HCT116 (cell line): ENCODE results near the gene RUVBL1. TPM values are rescaled to one million over a fixed set of nuclear protein-coding genes. Genes with fewer than 3 reads are reported as not detected.

ENCODE experiments used
- ATAC-seq: fragments of 200-7000 bp; cut with Tn5 transposase; 2 replicates; pipeline ENCODE4 v1.9.1; 2020; ENCODE audit warnings: mild to moderate bottlenecking, moderate library complexity
- BruUV-seq: library from RNA; stranded (reverse); fragments of 400-500 nt; replicated peaks from 2 replicates; lab custom pipeline; 2021; lab: Mats Ljungman, UMichigan
- CTCF ChIA-PET: fragments of 300-600 bp; sonication (Branson Sonifier 250); formaldehyde crosslinking; loops from one replicate; lab custom pipeline; 2021; ENCODE audit warnings: antibody characterized with exemption; lab: Charles Lee
- POLR2A ChIA-PET: fragments of 300-600, 350-600 bp; sonication (Branson Sonifier 250); formaldehyde crosslinking; loops from one replicate; lab custom pipeline; 2021; ENCODE audit warnings: antibody characterized with exemption; lab: Charles Lee
- RAD21 ChIA-PET, 2 experiments: fragments of 300-600 bp; sonication (Branson Sonifier 250); formaldehyde crosslinking; loops; one replicate each; lab custom pipeline; 2023; ENCODE audit warnings: low total read pairs in 2 of 2; ENCODE audit not compliant: uncharacterized antibody in 2 of 2, unreplicated experiment in 2 of 2, low non-redundant PET in 1 of 2; lab: Charles Lee
- DNase-seq: peaks from one replicate; pipeline ENCODE4 v3.0.0-alpha.2; 2010; ENCODE audit warnings: low read depth, low spot score
- H2AFZ ChIP-seq: fragments of 200-600 bp; shearing (Covaris generic), sonication (generic); 2 replicates; pipeline ENCODE4 v1.6.1; 2017; ENCODE audit warnings: low read depth, mixed run types, mixed read lengths, antibody characterized with exemption, low read length; ENCODE audit not compliant: poor library complexity, severe bottlenecking
- H3K27ac ChIP-seq: 2 replicates; pipeline ENCODE4 v1.5.1; 2012; ENCODE audit warnings: low read depth, low read length
- H3K27me3 ChIP-seq: fragments of 200-600 bp; sonication (generic); 2 replicates; pipeline ENCODE4 v1.6.1; 2016; ENCODE audit warnings: mixed run types, low read length, mixed read lengths; ENCODE audit not compliant: insufficient read depth
- H3K36me3 ChIP-seq, 2 experiments: fragments of 200-500 bp in 1 of 2; fragments of 200-600 bp in 1 of 2; sonication (Bioruptor generic) in 1 of 2; sonication (generic) in 1 of 2; 2 replicates each; pipeline versions ENCODE4 v1.5.1 to v1.6.1; 2014 to 2016; ENCODE audit warnings: low read length in 2 of 2, inconsistent platforms in 1 of 2, mixed read lengths in 1 of 2, mixed run types in 1 of 2; ENCODE audit not compliant: insufficient read depth in 2 of 2, control insufficient read depth in 1 of 2
- H3K4me1 ChIP-seq, 2 experiments: fragments of 200-600 bp in 1 of 2; sonication (generic) in 1 of 2; 2 replicates each; pipeline versions ENCODE4 v1.5.1 to v1.6.1; 2012 to 2017; ENCODE audit warnings: low read length in 2 of 2, inconsistent platforms in 1 of 2, mild to moderate bottlenecking in 1 of 2, mixed read lengths in 1 of 2, mixed run types in 1 of 2, moderate library complexity in 1 of 2; ENCODE audit not compliant: insufficient read depth in 2 of 2, control insufficient read depth in 1 of 2
- H3K4me2 ChIP-seq: fragments of 200-600 bp; sonication (generic); 2 replicates; pipeline ENCODE4 v1.6.1; 2017; ENCODE audit warnings: mixed run types, low read length, mixed read lengths
- H3K4me3 ChIP-seq, 2 experiments: fragments of 200-600 bp in 1 of 2; sonication (generic) in 1 of 2; replicated peaks in 1 of 2; 2 replicates each; pipeline ENCODE4 v1.5.1; 2011 to 2016; ENCODE audit warnings: low read length in 2 of 2, control low read depth in 1 of 2, low read depth in 1 of 2, mild to moderate bottlenecking in 1 of 2, mixed read lengths in 1 of 2, mixed run types in 1 of 2
- H3K79me2 ChIP-seq: fragments of 200-600 bp; sonication (generic); 2 replicates; pipeline ENCODE4 v1.6.1; 2017; ENCODE audit warnings: mild to moderate bottlenecking, mixed run types, low read length, moderate library complexity, mixed read lengths; ENCODE audit not compliant: insufficient read depth
- H3K9ac ChIP-seq: fragments of 200-600 bp; sonication (generic); 2 replicates; pipeline ENCODE4 v1.6.1; 2016; ENCODE audit warnings: low read length, mixed read lengths
- H3K9me2 ChIP-seq: fragments of 200-600 bp; sonication (generic), shearing (Covaris generic); 2 replicates; pipeline ENCODE4 v1.6.1; 2017; ENCODE audit warnings: mixed run types, mild to moderate bottlenecking, moderate library complexity; ENCODE audit not compliant: insufficient read depth
- H3K9me3 ChIP-seq, 2 experiments: fragments of 200-500 bp in 1 of 2; fragments of 200-600 bp in 1 of 2; sonication (Bioruptor generic) in 1 of 2; sonication (generic) in 1 of 2; 2 replicates each; pipeline ENCODE4 v1.6.1; 2014 to 2017; ENCODE audit warnings: low read length in 2 of 2, mixed read lengths in 2 of 2, inconsistent platforms in 1 of 2, low read depth in 1 of 2, mild to moderate bottlenecking in 1 of 2, mixed run types in 1 of 2, moderate library complexity in 1 of 2; ENCODE audit not compliant: control insufficient read depth in 1 of 2, insufficient read depth in 1 of 2
- H4K20me1 ChIP-seq: fragments of 200-600 bp; sonication (generic), shearing (Covaris generic); 2 replicates; pipeline ENCODE4 v1.6.1; 2017; ENCODE audit warnings: mixed run types, mild to moderate bottlenecking, moderate library complexity; ENCODE audit not compliant: insufficient read depth
- CTCF ChIP-seq, 3 experiments: fragments of 200-600 bp in 1 of 3; sonication (generic) in 1 of 3; IDR thresholded peaks in 2 of 3; conservative IDR thresholded peaks in 1 of 3; 2 replicates each; pipeline ENCODE4 v1.5.1; 2012 to 2017; ENCODE audit warnings: low read depth in 2 of 3, low read length in 2 of 3, antibody characterized with exemption in 1 of 3, borderline replicate concordance in 1 of 3, control low read depth in 1 of 3, mild to moderate bottlenecking in 1 of 3, mixed read lengths in 1 of 3, mixed run types in 1 of 3, moderate library complexity in 1 of 3; ENCODE audit not compliant: insufficient read depth in 1 of 3
- ELF1 ChIP-seq: IDR thresholded peaks from 2 replicates; pipeline ENCODE4 v1.6.1; 2012; ENCODE audit warnings: low read depth, borderline replicate concordance
- EZH2 ChIP-seq: fragments of 200-600 bp; sonication (generic); IDR thresholded peaks from 2 replicates; pipeline ENCODE4 v1.6.1; 2017; ENCODE audit warnings: antibody characterized with exemption, mixed run types
- EZH2phosphoT487 ChIP-seq: fragments of 200-600 bp; IDR thresholded peaks from 2 replicates; pipeline ENCODE4 v1.6.1; 2018; ENCODE audit warnings: antibody characterized with exemption, borderline replicate concordance
- FOSL1 ChIP-seq: IDR thresholded peaks from 2 replicates; pipeline ENCODE4 v1.6.1; 2012; ENCODE audit warnings: low read depth
- JUND ChIP-seq: IDR thresholded peaks from 2 replicates; pipeline ENCODE4 v1.6.1; 2012
- POLR2A ChIP-seq: IDR thresholded peaks from 2 replicates; pipeline ENCODE4 v1.7.0; 2011; ENCODE audit warnings: borderline replicate concordance; ENCODE audit not compliant: insufficient read depth, insufficient read length; ENCODE audit errors: extremely low read depth
- POLR2AphosphoS5 ChIP-seq: IDR thresholded peaks from 2 replicates; pipeline ENCODE4 v1.6.1; 2011; ENCODE audit warnings: mild to moderate bottlenecking, low read depth, low read length, moderate library complexity
- RAD21 ChIP-seq: IDR thresholded peaks from 2 replicates; pipeline ENCODE4 v1.6.1; 2012; ENCODE audit warnings: low read depth, mild to moderate bottlenecking
- SP1 ChIP-seq: IDR thresholded peaks from 2 replicates; pipeline ENCODE4 v1.6.1; 2012; ENCODE audit warnings: low read depth
- SRF ChIP-seq: IDR thresholded peaks from 2 replicates; pipeline ENCODE4 v1.6.1; 2012; ENCODE audit warnings: low read depth
- YY1 ChIP-seq: IDR thresholded peaks from 2 replicates; pipeline ENCODE4 v1.6.1; 2011; ENCODE audit warnings: low read length, low read depth, moderate library complexity, mild to moderate bottlenecking; ENCODE audit not compliant: insufficient replicate concordance; ENCODE audit errors: extremely low read depth
- ZFX ChIP-seq: fragments of 450-650 bp; IDR thresholded peaks from 2 replicates; pipeline ENCODE4 v1.6.1; 2017
- intact Hi-C: fragments of 100-400 bp; cut with micrococcal nuclease; formaldehyde crosslinking; loops from 2 replicates; pipeline ENCODE4 v1.10.0; 2022
- total RNA-seq: library from RNA; stranded (reverse); gene quantifications from one replicate; pipeline ENCODE4 v1.2.1, GENCODE V29; 2021; ENCODE audit not compliant: unreplicated experiment

Gene RUVBL1
- total RNA-seq, 1 experiment from 2014 or later, result 129 TPM

- BruUV-seq, result no TSS peak
- Histone ChIP-seq H3K4me1 (no peaks in the 10 kb centered on the region), H2AFZ (no peak overlapping the region), H3K4me2 (no peak overlapping the region)
- intact Hi-C loops, result no loop called here
- no peak for TF ChIP-seq SP1
- no peak for TF ChIP-seq SRF
- no peak for TF ChIP-seq JUND
- no peak for TF ChIP-seq POLR2A
- TF ChIP-seq EZH2phosphoT487, result no peak
- TF ChIP-seq, all 23 proteins: peak for 0
- ChIA-PET POLR2A (no interaction called here), RAD21 (no interaction called here), CTCF (no interaction called here)
- Histone ChIP-seq H3K9ac (no peak overlapping the region), H3K27ac (no peak overlapping the region), H3K9me2 (no peaks in the 10 kb centered on the region), H3K27me3 (no peaks in the 10 kb centered on the region), H3K9me3 (no peaks in the 10 kb centered on the region), H3K36me3 (peaks cover 39 to 70% of the 10 kb centered on the region in 2 experiments; a peak in 3 of 4 replicates), H3K79me2 (peaks cover 86% of the 10 kb centered on the region), H3K4me3 (no peak overlapping the region), H4K20me1 (no peaks in the 10 kb centered on the region)
- ATAC-seq (no peak), DNase-seq (no peak)
Observed at GRCh38 chr3:128103136-128103676, 20.4 kb downstream of the RUVBL1 start.

- Histone ChIP-seq H2AFZ (no peak overlapping the region), H3K4me3 (no peak overlapping the region), H3K4me2 (no peak overlapping the region), H3K27ac (no peak overlapping the region), H3K27me3 (no peaks in the 10 kb centered on the region), H3K79me2 (peaks cover 65% of the 10 kb centered on the region), H4K20me1 (no peaks in the 10 kb centered on the region), H3K4me1 (no peaks in the 10 kb centered on the region), H3K9me2 (no peaks in the 10 kb centered on the region), H3K36me3 (peaks cover 52 to 79% of the 10 kb centered on the region in 2 experiments), H3K9ac (no peak overlapping the region), H3K9me3 (no peaks in the 10 kb centered on the region)
- ChIA-PET RAD21 (no interaction called here), CTCF (no interaction called here), POLR2A (no interaction called here)
- no peak for ATAC-seq
- no peak for TF ChIP-seq JUND
- no peak for TF ChIP-seq POLR2AphosphoS5
- no peak for TF ChIP-seq CTCF (IDR thresholded peaks at IDR 0.05 in 2 of 3, conservative IDR thresholded peaks at IDR 0.05 in 1 of 3; ENCODE audit: borderline replicate concordance in 1 of 3, insufficient read depth in 1 of 3, low read depth in 2 of 3, low read length in 2 of 3)
- no peak for TF ChIP-seq ZFX
- TF ChIP-seq ELF1, result no peak
- no peak for TF ChIP-seq RAD21
- TF ChIP-seq YY1, result no peak
- TF ChIP-seq FOSL1, result no peak
- no peak for TF ChIP-seq EZH2
- intact Hi-C loops, result no loop called here
- BruUV-seq, result no TSS peak
- DNase-seq, result no peak
Observed at GRCh38 chr3:128100638-128101037, 23.0 kb downstream of the RUVBL1 start.
